Hematopoietic multipotent progenitor cell treated with erythropoietin and hydrocortisone succinate and interleukin-3 and kit ligand, for 17 days (in vitro differentiated cells): Measurements from ENCODE around the gene CCDC181.
"Not testable (repeated sequence)": the region's sequence is repeated elsewhere in the genome, so short reads cannot be mapped to it uniquely, and the experiment has no call there.

Experiments used
- DNase-seq: peaks from one replicate; pipeline ENCODE4 v3.0.0-alpha.2; 2015; ENCODE audit warnings: low spot score

CCDC181 gene

GRCh38 chr1:169427081-169427641 is at the start of gene CCDC181:
Gene CCDC181 (minus strand): TSS chr1:169427474. CDS start chr1:169424927, 2,547 bp downstream.
- DNase-seq, result no peak

GRCh38 chr1:169475806-169476387 is 48.6 kb upstream of the CCDC181 start:
- DNase-seq, result no peak

GRCh38 chr1:169474302-169474995 is 47.2 kb upstream of the CCDC181 start:
- DNase-seq, result no peak

- DNase-seq, result no peak
These were observed 46.1 kb upstream of the CCDC181 start for GRCh38 chr1:169473347-169473746.

- no peak for DNase-seq
These were observed 45.5 kb upstream of the CCDC181 start for GRCh38 chr1:169472738-169473137.

GRCh38 chr1:169468982-169469381 is 41.7 kb upstream of the CCDC181 start:
- no peak for DNase-seq

- DNase-seq, result peak; percentile 25
These were observed 39.3 kb upstream of the CCDC181 start for GRCh38 chr1:169466259-169467230.

GRCh38 chr1:169465281-169465680 is 38.0 kb upstream of the CCDC181 start:
- DNase-seq, result no peak

GRCh38 chr1:169462385-169462784 is 35.1 kb upstream of the CCDC181 start:
- no peak for DNase-seq

GRCh38 chr1:169461390-169462000 is 34.2 kb upstream of the CCDC181 start:
- DNase-seq, result no peak

- DNase-seq, result no peak
These were observed 33.0 kb upstream of the CCDC181 start for GRCh38 chr1:169460191-169460833.

GRCh38 chr1:169457443-169457842 is 30.2 kb upstream of the CCDC181 start:
- no peak for DNase-seq

- no peak for DNase-seq
These were observed 28.8 kb upstream of the CCDC181 start for GRCh38 chr1:169456029-169456428.

- DNase-seq, result no peak
These were observed 25.6 kb upstream of the CCDC181 start for GRCh38 chr1:169452921-169453320.

GRCh38 chr1:169451218-169451824 is 24.0 kb upstream of the CCDC181 start:
- no peak for DNase-seq

- DNase-seq, result no peak
These were observed 16.6 kb upstream of the CCDC181 start for GRCh38 chr1:169443923-169444322.

GRCh38 chr1:169426174-169426705 is 1.0 kb downstream of the CCDC181 start:
- no peak for DNase-seq

- no peak for DNase-seq
These were observed 6.0 kb downstream of the CCDC181 start for GRCh38 chr1:169421309-169421708.

- DNase-seq, result no peak
These were observed 12.3 kb downstream of the CCDC181 start for GRCh38 chr1:169414952-169415351.

- DNase-seq, result not testable (repeated sequence)
These were observed 18.9 kb downstream of the CCDC181 start for GRCh38 chr1:169408340-169408739.

- not testable (repeated sequence) for DNase-seq
These were observed 24.7 kb downstream of the CCDC181 start for GRCh38 chr1:169402578-169402977.
